ENCODE data around the gene PLA2G2E. TPM values are rescaled to one million over a fixed set of nuclear protein-coding genes. Genes with fewer than 3 reads are reported as not detected.
A peak's percentile ranks its signal among the peaks of the same experiment; 100 is the strongest.
"Not testable (repeated sequence)": the region's sequence is repeated elsewhere in the genome, so short reads cannot be mapped to it uniquely, and the experiment has no call there.

Gene PLA2G2E
- polyA plus RNA-seq, 1 donor: not detected

DNA sequence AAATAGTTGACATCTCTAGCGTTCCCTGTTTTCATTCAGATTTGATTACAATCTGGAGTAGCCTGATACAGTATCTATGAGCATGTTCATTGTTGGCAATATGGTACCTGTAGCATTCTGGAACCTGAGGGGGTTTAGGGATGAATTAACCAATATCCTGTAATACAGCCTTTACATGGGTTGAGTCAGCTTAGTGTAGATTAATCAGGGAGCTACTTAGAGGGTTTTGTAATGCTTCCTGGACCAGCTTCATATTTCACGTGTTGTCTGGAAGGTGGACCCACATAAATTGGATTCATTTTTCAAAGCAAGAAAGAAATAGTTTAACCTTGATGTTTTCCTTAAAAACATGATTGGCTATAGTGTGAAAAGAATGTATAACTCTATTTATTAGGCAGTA is 37.6 kb downstream of the PLA2G2E start:
- Histone ChIP-seq H3K27ac (ENCODE audit: low read length) (no peak overlapping the region), H3K4me1 (ENCODE audit: control insufficient read depth, insufficient read depth, low read length) (peaks cover 4% of the 10 kb centered on the region), H3K9me3 (ENCODE audit: control insufficient read depth, low read depth, low read length) (no peaks in the 10 kb centered on the region), H3K36me3 (ENCODE audit: control insufficient read depth, insufficient read depth, low read length) (peaks cover 10% of the 10 kb centered on the region), H3K4me3 (ENCODE audit: low read length) (no peak overlapping the region), H3K27me3 (ENCODE audit: control insufficient read depth, insufficient read depth, low read length) (no peaks in the 10 kb centered on the region)
- no peak for DNase-seq
- 100% methylated on average over 1 of the region's 2 CpGs for WGBS (ENCODE audit: insufficient coverage, low lambda C conversion rate)

- Histone ChIP-seq H3K27me3 (ENCODE audit: control insufficient read depth, insufficient read depth, low read length) (no peaks in the 10 kb centered on the region), H3K4me1 (ENCODE audit: control insufficient read depth, insufficient read depth, low read length) (peaks cover 4% of the 10 kb centered on the region), H3K27ac (ENCODE audit: low read length) (no peak overlapping the region), H3K9me3 (ENCODE audit: control insufficient read depth, low read depth, low read length) (no peaks in the 10 kb centered on the region), H3K36me3 (ENCODE audit: control insufficient read depth, insufficient read depth, low read length) (peaks cover 7% of the 10 kb centered on the region), H3K4me3 (ENCODE audit: low read length) (no peak overlapping the region)
- DNase-seq: no peak
- WGBS (ENCODE audit: insufficient coverage, low lambda C conversion rate): no CpG with 5 or more reads among the region's 2 CpGs
These were observed 39.1 kb downstream of the PLA2G2E start for GRCh38 chr1:19884312-19884711.

DNA sequence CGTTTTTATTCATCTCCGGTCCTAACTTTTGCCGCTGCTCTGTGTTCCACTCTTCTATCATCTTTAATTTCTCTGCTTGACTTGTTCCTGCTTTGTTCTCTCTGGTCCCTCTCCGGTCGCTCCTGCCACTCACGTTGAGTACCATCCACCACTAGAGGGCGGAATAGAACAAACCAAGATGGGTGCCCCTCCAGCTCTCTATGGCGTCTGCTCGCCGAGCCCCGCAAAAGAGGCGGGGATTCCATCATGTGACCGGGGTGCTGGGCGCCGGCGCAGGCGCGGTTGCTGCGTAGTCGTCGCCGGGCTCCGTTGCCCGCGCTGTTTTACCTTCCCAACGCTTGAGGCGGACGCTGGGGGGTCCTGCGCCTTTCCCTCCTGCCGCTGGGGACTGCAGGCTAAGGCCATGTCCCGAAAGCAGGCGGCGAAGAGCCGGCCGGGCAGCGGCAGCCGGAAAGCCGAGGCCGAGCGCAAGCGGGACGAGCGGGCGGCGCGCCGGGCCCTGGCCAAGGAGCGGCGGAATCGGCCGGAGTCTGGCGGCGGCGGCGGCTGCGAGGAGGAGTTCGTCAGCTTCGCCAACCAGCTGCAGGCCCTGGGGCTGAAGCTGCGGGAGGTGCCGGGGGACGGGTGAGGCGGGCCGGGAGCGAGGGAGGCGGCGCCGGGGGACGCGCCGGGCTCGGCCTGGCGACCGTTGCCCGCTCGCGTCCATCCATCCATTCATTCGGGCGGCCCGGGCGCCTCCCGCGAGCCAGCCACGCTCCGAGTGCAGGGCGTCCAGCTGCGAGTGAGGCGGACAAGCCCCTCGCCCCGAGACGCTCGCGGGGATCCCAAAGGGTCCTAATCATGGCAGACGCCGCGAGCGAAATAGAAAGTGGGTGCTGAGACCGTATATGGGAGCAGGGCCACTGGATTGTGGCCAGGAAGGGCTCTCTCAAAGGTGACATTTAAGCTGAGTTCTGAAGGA is 41.0 kb downstream of the PLA2G2E start, which contains the start of gene OTUD3:
TSS of gene OTUD3 (plus strand) at position 285 of the 961 bp plus-strand sequence. CDS start at position 404, 119 bp downstream.
- no peaks in the 10 kb centered on the region for H3K36me3 ChIP-seq (ENCODE audit: control insufficient read depth, insufficient read depth, low read length)
- DNase-seq: peak; percentile 98
- H3K27ac ChIP-seq (ENCODE audit: low read length): peak within 1 kb of the TSS; percentile 68
- no peaks in the 10 kb centered on the region for H3K27me3 ChIP-seq (ENCODE audit: control insufficient read depth, insufficient read depth, low read length)
- no peaks in the 10 kb centered on the region for H3K9me3 ChIP-seq (ENCODE audit: control insufficient read depth, low read depth, low read length)
- peak within 1 kb of the TSS; percentile 83 for H3K4me3 ChIP-seq (ENCODE audit: low read length)
- peaks cover 14% of the 10 kb centered on the region for H3K4me1 ChIP-seq (ENCODE audit: control insufficient read depth, insufficient read depth, low read length)
- WGBS (ENCODE audit: insufficient coverage, low lambda C conversion rate): 0% methylated on average over 3 of the region's 97 CpGs

- peaks cover 14% of the 10 kb centered on the region for H3K4me1 ChIP-seq (ENCODE audit: control insufficient read depth, insufficient read depth, low read length)
- not testable (repeated sequence) for H3K9me3 ChIP-seq (ENCODE audit: control insufficient read depth, low read depth, low read length); H3K4me3 ChIP-seq (ENCODE audit: low read length); H3K27ac ChIP-seq (ENCODE audit: low read length); DNase-seq; H3K36me3 ChIP-seq (ENCODE audit: control insufficient read depth, insufficient read depth, low read length); H3K27me3 ChIP-seq (ENCODE audit: control insufficient read depth, insufficient read depth, low read length)
- 100% methylated on average over 1 of the region's 5 CpGs for WGBS (ENCODE audit: insufficient coverage, low lambda C conversion rate)
These were observed 42.6 kb downstream of the PLA2G2E start for GRCh38 chr1:19880841-19881240.

DNA sequence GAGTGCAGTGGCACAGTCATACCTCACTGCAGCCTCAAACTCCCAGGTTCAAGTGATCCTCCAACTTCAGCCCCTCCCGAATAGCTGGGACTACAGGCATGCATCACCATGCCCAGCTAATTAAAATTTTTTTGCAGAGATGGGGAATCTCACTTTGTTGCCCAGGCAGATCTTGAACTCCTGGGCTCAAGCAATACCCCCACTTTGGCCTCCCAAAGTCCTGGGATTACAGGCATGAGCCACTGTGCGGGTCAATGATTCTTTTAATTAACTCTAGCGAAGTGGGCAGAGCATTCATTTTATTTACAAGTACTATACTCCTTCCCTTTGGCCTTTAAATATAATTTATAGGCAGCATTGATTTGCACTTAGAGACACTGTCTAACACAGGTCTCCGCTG is 43.8 kb downstream of the PLA2G2E start:
- H3K4me1 ChIP-seq (ENCODE audit: control insufficient read depth, insufficient read depth, low read length): peaks cover 14% of the 10 kb centered on the region
- DNase-seq: no peak
- no peak overlapping the region for H3K27ac ChIP-seq (ENCODE audit: low read length)
- no peak overlapping the region for H3K4me3 ChIP-seq (ENCODE audit: low read length)
- H3K36me3 ChIP-seq (ENCODE audit: control insufficient read depth, insufficient read depth, low read length): no peaks in the 10 kb centered on the region
- WGBS (ENCODE audit: insufficient coverage, low lambda C conversion rate): 100% methylated on average over 1 of the region's 4 CpGs
- no peaks in the 10 kb centered on the region for H3K9me3 ChIP-seq (ENCODE audit: control insufficient read depth, low read depth, low read length)
- H3K27me3 ChIP-seq (ENCODE audit: control insufficient read depth, insufficient read depth, low read length): no peaks in the 10 kb centered on the region

GRCh38 chr1:19879227-19879626 is 44.2 kb downstream of the PLA2G2E start:
- no peak for DNase-seq
- no CpG with 5 or more reads among the region's 4 CpGs for WGBS (ENCODE audit: insufficient coverage, low lambda C conversion rate)
- Histone ChIP-seq H3K36me3 (ENCODE audit: control insufficient read depth, insufficient read depth, low read length) (no peaks in the 10 kb centered on the region), H3K9me3 (ENCODE audit: control insufficient read depth, low read depth, low read length) (no peaks in the 10 kb centered on the region), H3K4me1 (ENCODE audit: control insufficient read depth, insufficient read depth, low read length) (peaks cover 14% of the 10 kb centered on the region), H3K27me3 (ENCODE audit: control insufficient read depth, insufficient read depth, low read length) (no peaks in the 10 kb centered on the region), H3K27ac (ENCODE audit: low read length) (peak overlapping the region; percentile 56), H3K4me3 (ENCODE audit: low read length) (no peak overlapping the region)

DNA sequence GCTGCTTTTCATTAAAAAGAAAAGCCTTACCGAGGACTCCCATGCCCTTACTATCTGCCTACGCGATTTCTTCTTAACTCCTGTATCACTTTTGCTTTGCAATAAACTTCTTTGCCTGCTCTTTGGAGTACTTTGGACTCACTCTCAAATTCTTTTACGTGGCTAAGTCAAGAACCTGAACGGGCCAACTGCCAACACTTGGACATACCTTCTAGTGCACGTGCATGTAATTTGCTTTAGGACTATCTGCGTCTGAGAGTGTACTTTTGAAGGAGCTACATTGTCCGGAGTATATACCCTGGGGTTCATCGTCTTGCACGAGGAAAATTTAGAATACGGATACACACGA is 44.8 kb downstream of the PLA2G2E start:
- Histone ChIP-seq H3K36me3 (ENCODE audit: control insufficient read depth, insufficient read depth, low read length) (no peaks in the 10 kb centered on the region), H3K4me3 (ENCODE audit: low read length) (no peak overlapping the region), H3K27ac (ENCODE audit: low read length) (peak overlapping the region; percentile 56), H3K9me3 (ENCODE audit: control insufficient read depth, low read depth, low read length) (no peaks in the 10 kb centered on the region), H3K4me1 (ENCODE audit: control insufficient read depth, insufficient read depth, low read length) (peaks cover 14% of the 10 kb centered on the region), H3K27me3 (ENCODE audit: control insufficient read depth, insufficient read depth, low read length) (no peaks in the 10 kb centered on the region)
- 40% methylated on average over 5 of the region's 12 CpGs for WGBS (ENCODE audit: insufficient coverage, low lambda C conversion rate)
- peak; percentile 90 to 93 for DNase-seq

DNA sequence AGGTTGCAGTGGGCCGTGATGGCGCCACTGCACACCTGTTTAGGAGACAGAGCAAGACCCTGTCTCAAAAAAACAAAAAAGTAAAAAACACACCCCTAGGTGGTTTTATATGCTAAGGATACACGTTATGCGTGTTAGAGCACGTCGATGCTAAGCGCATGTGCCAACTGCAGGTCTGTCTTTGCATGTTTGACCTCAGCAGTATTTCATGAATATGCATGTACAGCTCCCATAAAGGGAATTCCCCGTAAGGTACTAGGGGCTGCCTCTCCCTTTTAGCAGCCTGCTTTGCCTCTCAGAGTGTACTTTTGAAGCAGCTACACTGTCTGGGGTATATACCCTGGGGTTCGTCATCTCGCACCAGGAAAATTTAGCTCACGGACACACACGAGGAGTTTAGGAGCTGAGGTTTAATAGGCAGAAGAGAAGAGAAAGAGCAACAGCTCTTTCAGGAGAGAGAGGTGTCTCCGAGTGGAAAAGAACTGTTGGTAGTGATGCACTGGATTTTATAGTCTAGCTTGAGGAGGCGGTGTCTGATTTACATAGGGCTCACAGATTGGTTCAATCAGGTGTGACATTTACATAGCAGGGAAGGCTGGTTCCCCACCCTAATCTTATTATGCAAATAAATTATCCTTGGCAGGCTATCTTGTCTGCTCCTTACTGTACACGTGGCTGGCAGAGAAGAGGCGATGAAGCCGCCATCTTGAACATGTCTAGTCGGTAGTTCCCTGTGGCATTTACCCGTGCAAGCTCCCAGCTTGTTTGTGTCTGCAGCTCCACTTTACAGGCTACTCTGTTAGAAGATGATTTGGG is 45.4 kb downstream of the PLA2G2E start:
- 33% methylated on average over 1 of the region's 19 CpGs for WGBS (ENCODE audit: insufficient coverage, low lambda C conversion rate)
- Histone ChIP-seq H3K4me3 (ENCODE audit: low read length) (no peak overlapping the region), H3K36me3 (ENCODE audit: control insufficient read depth, insufficient read depth, low read length) (no peaks in the 10 kb centered on the region), H3K9me3 (ENCODE audit: control insufficient read depth, low read depth, low read length) (no peaks in the 10 kb centered on the region), H3K4me1 (ENCODE audit: control insufficient read depth, insufficient read depth, low read length) (peaks cover 11% of the 10 kb centered on the region), H3K27ac (ENCODE audit: low read length) (peak overlapping the region; percentile 56), H3K27me3 (ENCODE audit: control insufficient read depth, insufficient read depth, low read length) (no peaks in the 10 kb centered on the region)
- no peak for DNase-seq

GRCh38 chr1:19877181-19877750 is 46.2 kb downstream of the PLA2G2E start:
- Histone ChIP-seq H3K36me3 (ENCODE audit: control insufficient read depth, insufficient read depth, low read length) (no peaks in the 10 kb centered on the region), H3K27me3 (ENCODE audit: control insufficient read depth, insufficient read depth, low read length) (no peaks in the 10 kb centered on the region), H3K4me1 (ENCODE audit: control insufficient read depth, insufficient read depth, low read length) (peaks cover 10% of the 10 kb centered on the region), H3K9me3 (ENCODE audit: control insufficient read depth, low read depth, low read length) (no peaks in the 10 kb centered on the region), H3K4me3 (ENCODE audit: low read length) (no peak overlapping the region), H3K27ac (ENCODE audit: low read length) (no peak overlapping the region)
- DNase-seq: no peak
- no CpG with 5 or more reads among the region's 16 CpGs for WGBS (ENCODE audit: insufficient coverage, low lambda C conversion rate)

DNA sequence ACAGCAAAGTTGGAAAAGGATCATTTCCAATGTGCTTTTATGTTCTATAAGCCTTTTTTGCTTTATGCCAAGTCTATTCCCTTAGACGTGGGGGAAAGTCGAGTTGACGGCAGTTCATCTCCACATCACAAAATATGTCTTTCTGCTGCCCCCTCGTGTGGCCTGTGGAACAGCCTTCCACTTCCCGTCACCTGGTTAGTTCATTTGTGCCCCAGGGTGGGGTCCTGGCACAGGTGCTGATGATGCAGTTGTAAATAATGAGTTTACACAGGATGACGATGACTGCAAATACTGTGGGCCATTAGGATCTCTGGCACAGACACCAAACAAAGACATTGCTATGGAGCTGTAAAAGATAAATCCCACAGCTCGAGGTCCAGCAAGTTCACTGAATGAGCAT is 51.2 kb downstream of the PLA2G2E start:
- WGBS (ENCODE audit: insufficient coverage, low lambda C conversion rate): no CpG with 5 or more reads among the region's 7 CpGs
- DNase-seq: peak; percentile 91 to 97
- Histone ChIP-seq H3K27me3 (ENCODE audit: control insufficient read depth, insufficient read depth, low read length) (no peaks in the 10 kb centered on the region), H3K36me3 (ENCODE audit: control insufficient read depth, insufficient read depth, low read length) (no peaks in the 10 kb centered on the region), H3K9me3 (ENCODE audit: control insufficient read depth, low read depth, low read length) (no peaks in the 10 kb centered on the region), H3K4me3 (ENCODE audit: low read length) (no peak overlapping the region), H3K27ac (ENCODE audit: low read length) (peak overlapping the region; percentile 37), H3K4me1 (ENCODE audit: control insufficient read depth, insufficient read depth, low read length) (peaks cover 24% of the 10 kb centered on the region)
